Loucy (cell line): Measurements from ENCODE around the gene CCDC188.

Experiments
- H2AFZ ChIP-seq: fragments of 200-600 bp; sonication (generic); 2 replicates; pipeline ENCODE4 v1.6.0; 2016; ENCODE audit warnings: antibody characterized with exemption, mild to moderate bottlenecking, low read length, moderate library complexity
- H3F3A ChIP-seq: fragments of 200-600 bp; 2 replicates; pipeline ENCODE4 v1.6.0; 2016; ENCODE audit warnings: antibody characterized with exemption, low read depth, mild to moderate bottlenecking
- H3K27me3 ChIP-seq: fragments of 200-600 bp; sonication (generic); 2 replicates; pipeline ENCODE4 v1.6.1; 2014; ENCODE audit warnings: low read length, mild to moderate bottlenecking; ENCODE audit not compliant: insufficient read depth, poor library complexity, severe bottlenecking
- H3K36me3 ChIP-seq: fragments of 200-600 bp; sonication (generic); 2 replicates; pipeline ENCODE4 v1.6.1; 2016; ENCODE audit warnings: low read length; ENCODE audit not compliant: insufficient read depth
- H3K4me1 ChIP-seq: fragments of 200-600 bp; sonication (generic); 2 replicates; pipeline ENCODE4 v1.5.1; 2014; ENCODE audit warnings: low read length, mild to moderate bottlenecking; ENCODE audit not compliant: insufficient read depth, poor library complexity, severe bottlenecking
- H3K4me2 ChIP-seq: fragments of 200-600 bp; sonication (generic); 2 replicates; pipeline ENCODE4 v1.6.0; 2014; ENCODE audit warnings: antibody characterized with exemption, low read length, low read depth, mild to moderate bottlenecking; ENCODE audit not compliant: poor library complexity, severe bottlenecking
- H3K4me3 ChIP-seq: fragments of 200-600 bp; sonication (generic); 2 replicates; pipeline ENCODE4 v1.5.1; 2014; ENCODE audit warnings: low read length, mild to moderate bottlenecking, mixed read lengths; ENCODE audit not compliant: poor library complexity, severe bottlenecking
- H3K79me2 ChIP-seq: fragments of 200-600 bp; sonication (generic); 2 replicates; pipeline ENCODE4 v1.6.1; 2014; ENCODE audit warnings: low read length; ENCODE audit not compliant: insufficient read depth
- H3K9ac ChIP-seq: fragments of 200-600 bp; sonication (generic); 2 replicates; pipeline ENCODE4 v1.6.0; 2014; ENCODE audit warnings: mild to moderate bottlenecking, low read depth, low read length, moderate library complexity; ENCODE audit not compliant: poor library complexity, severe bottlenecking
- H3K9me2 ChIP-seq: fragments of 200-600 bp; sonication (generic); replicated peaks from 2 replicates; pipeline ENCODE4 v1.6.1; 2016; ENCODE audit warnings: low read depth, low read length, mixed read lengths
- H3K9me3 ChIP-seq: fragments of 200-600 bp; sonication (generic); 2 replicates; pipeline ENCODE4 v1.6.1; 2014; ENCODE audit warnings: mild to moderate bottlenecking, antibody characterized with exemption, low read length, low read depth; ENCODE audit not compliant: insufficient read depth
- H4K20me1 ChIP-seq: fragments of 200-600 bp; sonication (generic); 2 replicates; pipeline ENCODE4 v1.6.0; 2014; ENCODE audit warnings: antibody characterized with exemption, low read length, mild to moderate bottlenecking; ENCODE audit not compliant: insufficient read depth, poor library complexity, severe bottlenecking
- EZH2phosphoT487 ChIP-seq: fragments of 200-600 bp; IDR thresholded peaks from 2 replicates; pipeline ENCODE4 v1.6.1; 2018; ENCODE audit warnings: antibody characterized with exemption, mild to moderate bottlenecking, moderate library complexity, borderline replicate concordance
- TF ChIP-seq, protein P1 (sequence below): fragments of 200-600 bp; sonication (generic); conservative IDR thresholded peaks from 2 replicates; pipeline ENCODE4 v1.5.1; 2014; ENCODE audit warnings: mild to moderate bottlenecking, antibody characterized with exemption, low read length

CCDC188 gene

GRCh38 chr22:20179455-20180244 lies 28.8 kb upstream of the CCDC188 start:
- Histone ChIP-seq H3K9me2 (no peaks in the 10 kb centered on the region), H3K9me3 (no peaks in the 10 kb centered on the region), H3K79me2 (no peaks in the 10 kb centered on the region), H3K4me3 (no peak overlapping the region), H3K9ac (no peak overlapping the region), H3F3A (no peaks in the 10 kb centered on the region), H3K4me1 (peaks cover 6% of the 10 kb centered on the region), H4K20me1 (no peaks in the 10 kb centered on the region), H3K36me3 (no peaks in the 10 kb centered on the region), H3K27me3 (no peaks in the 10 kb centered on the region), H2AFZ (no peak overlapping the region), H3K4me2 (no peak overlapping the region)
- TF ChIP-seq, protein P1, sequence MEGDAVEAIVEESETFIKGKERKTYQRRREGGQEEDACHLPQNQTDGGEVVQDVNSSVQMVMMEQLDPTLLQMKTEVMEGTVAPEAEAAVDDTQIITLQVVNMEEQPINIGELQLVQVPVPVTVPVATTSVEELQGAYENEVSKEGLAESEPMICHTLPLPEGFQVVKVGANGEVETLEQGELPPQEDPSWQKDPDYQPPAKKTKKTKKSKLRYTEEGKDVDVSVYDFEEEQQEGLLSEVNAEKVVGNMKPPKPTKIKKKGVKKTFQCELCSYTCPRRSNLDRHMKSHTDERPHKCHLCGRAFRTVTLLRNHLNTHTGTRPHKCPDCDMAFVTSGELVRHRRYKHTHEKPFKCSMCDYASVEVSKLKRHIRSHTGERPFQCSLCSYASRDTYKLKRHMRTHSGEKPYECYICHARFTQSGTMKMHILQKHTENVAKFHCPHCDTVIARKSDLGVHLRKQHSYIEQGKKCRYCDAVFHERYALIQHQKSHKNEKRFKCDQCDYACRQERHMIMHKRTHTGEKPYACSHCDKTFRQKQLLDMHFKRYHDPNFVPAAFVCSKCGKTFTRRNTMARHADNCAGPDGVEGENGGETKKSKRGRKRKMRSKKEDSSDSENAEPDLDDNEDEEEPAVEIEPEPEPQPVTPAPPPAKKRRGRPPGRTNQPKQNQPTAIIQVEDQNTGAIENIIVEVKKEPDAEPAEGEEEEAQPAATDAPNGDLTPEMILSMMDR = no peak
- TF ChIP-seq EZH2phosphoT487 = no peak

DNA sequence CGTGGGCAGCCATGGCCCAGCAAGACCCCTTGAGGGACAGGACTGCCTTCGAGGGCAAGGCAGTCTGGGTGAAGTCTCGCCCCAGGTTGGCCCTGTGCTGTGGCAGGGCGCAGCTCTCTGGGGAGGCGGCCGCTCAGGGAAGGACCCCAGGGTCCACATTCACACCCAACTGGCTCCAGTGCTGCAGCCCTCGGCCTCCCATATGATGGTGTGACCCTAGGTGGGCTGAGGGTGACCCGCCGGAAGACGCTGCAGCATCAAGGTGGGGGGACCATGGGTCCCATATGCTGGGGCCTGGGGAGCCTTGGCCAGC lies 28.0 kb upstream of the CCDC188 start:
- Histone ChIP-seq H2AFZ (no peak overlapping the region), H3K9ac (no peak overlapping the region), H4K20me1 (no peaks in the 10 kb centered on the region), H3F3A (no peaks in the 10 kb centered on the region), H3K4me2 (no peak overlapping the region), H3K79me2 (no peaks in the 10 kb centered on the region), H3K4me3 (no peak overlapping the region), H3K27me3 (no peaks in the 10 kb centered on the region), H3K9me2 (no peaks in the 10 kb centered on the region), H3K9me3 (no peaks in the 10 kb centered on the region), H3K36me3 (no peaks in the 10 kb centered on the region), H3K4me1 (peaks cover 6% of the 10 kb centered on the region)
- TF ChIP-seq, protein P1 = no peak
- no peak for TF ChIP-seq EZH2phosphoT487

DNA sequence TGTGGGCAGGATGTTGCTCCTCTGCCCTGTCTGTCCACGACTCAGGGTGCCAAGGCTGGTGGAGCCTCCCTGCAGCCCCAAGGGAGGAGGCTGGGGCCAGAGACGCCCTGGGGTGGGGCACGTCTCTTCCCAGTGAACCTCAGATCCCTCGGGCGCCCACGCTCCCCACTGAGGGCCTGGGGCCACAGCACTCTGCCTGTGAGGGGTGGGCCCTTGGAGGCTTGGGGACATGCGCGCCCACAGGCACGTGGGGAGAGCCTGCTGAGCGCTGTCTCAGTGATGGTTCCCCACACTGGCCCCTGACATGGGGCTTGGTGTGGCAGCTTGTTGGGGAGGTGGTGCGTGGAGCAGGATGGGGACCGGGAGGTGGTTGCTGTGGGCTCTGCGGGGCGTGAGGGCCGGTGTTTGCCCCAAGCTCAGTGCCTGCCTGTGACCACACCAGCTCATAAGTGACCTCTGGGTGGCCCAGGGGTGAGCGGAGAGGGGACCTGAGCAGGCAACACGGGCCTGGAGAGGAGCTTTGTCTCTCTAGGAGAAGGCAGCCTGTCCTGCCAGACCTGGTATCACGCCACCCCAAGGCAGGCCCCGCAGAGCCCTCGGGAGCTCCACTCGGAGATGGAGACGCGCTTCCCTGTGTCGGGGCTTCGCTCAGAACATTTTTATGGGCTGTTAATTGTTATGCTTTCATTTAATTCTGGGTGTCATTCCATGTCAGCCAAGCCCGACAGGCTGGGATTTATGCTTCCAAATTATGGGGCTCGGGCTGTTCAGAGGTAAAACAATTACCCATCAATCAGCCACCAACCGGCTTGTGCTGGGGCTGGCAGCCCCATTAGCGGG lies 27.4 kb upstream of the CCDC188 start:
- Histone ChIP-seq H3K9me2 (no peaks in the 10 kb centered on the region), H3K4me2 (no peak overlapping the region), H2AFZ (no peak overlapping the region), H3K4me3 (no peak overlapping the region), H3K9me3 (no peaks in the 10 kb centered on the region), H3F3A (no peaks in the 10 kb centered on the region), H3K36me3 (no peaks in the 10 kb centered on the region), H3K79me2 (no peaks in the 10 kb centered on the region), H3K27me3 (no peaks in the 10 kb centered on the region), H3K9ac (no peak overlapping the region), H4K20me1 (no peaks in the 10 kb centered on the region), H3K4me1 (peaks cover 6% of the 10 kb centered on the region)
- TF ChIP-seq EZH2phosphoT487 = no peak
- TF ChIP-seq, protein P1 = no peak
